NCI-H1436 (cell line): ENCODE measurements around the gene CETP.
"Not testable (repeated sequence)": the region's sequence is repeated elsewhere in the genome, so short reads cannot be mapped to it uniquely, and the experiment has no call there.

Experiments used
- DNase-seq: peaks from one replicate; lab custom pipeline; 2025; lab: John Stamatoyannopoulos, UW

CETP gene

GRCh38 chr16:56980792-56981724 is 19.3 kb downstream of the CETP start:
- DNase-seq: peak; percentile 59

GRCh38 chr16:56981729-56982271 is 20.1 kb downstream of the CETP start:
- DNase-seq: no peak

GRCh38 chr16:56982695-56983094 is 20.9 kb downstream of the CETP start:
- no peak for DNase-seq

- DNase-seq: no peak
Observed at GRCh38 chr16:56983211-56983751, 21.5 kb downstream of the CETP start.

- DNase-seq: no peak
Observed at GRCh38 chr16:56984639-56985038, 22.9 kb downstream of the CETP start.

GRCh38 chr16:56985288-56985961 is 23.7 kb downstream of the CETP start:
- peak; percentile 37 for DNase-seq

GRCh38 chr16:56985962-56986360 is 24.2 kb downstream of the CETP start:
- no peak for DNase-seq

- peak; percentile 18 for DNase-seq
Observed at GRCh38 chr16:56986361-56986760, 24.6 kb downstream of the CETP start.

GRCh38 chr16:56986908-56987307 is 25.2 kb downstream of the CETP start:
- DNase-seq: not testable (repeated sequence)

- DNase-seq: no peak
Observed at GRCh38 chr16:56987692-56988091, 25.9 kb downstream of the CETP start.

GRCh38 chr16:56988161-56988947 is 26.6 kb downstream of the CETP start:
- no peak for DNase-seq

- DNase-seq: peak; percentile 80
Observed at GRCh38 chr16:56988948-56989945, 27.5 kb downstream of the CETP start, which contains the start of gene NLRC5. NLRC5 (plus strand) TSS chr16:56989557; CDS start chr16:57020713, 31,156 bp downstream.

- no peak for DNase-seq
Observed at GRCh38 chr16:56989988-56990387, 28.2 kb downstream of the CETP start.

- DNase-seq: no peak
Observed at GRCh38 chr16:56990407-56991286, 28.9 kb downstream of the CETP start.

GRCh38 chr16:56992431-56992830 is 30.7 kb downstream of the CETP start:
- not testable (repeated sequence) for DNase-seq

GRCh38 chr16:56993204-56993603 is 31.5 kb downstream of the CETP start:
- DNase-seq: no peak

- DNase-seq: no peak
Observed at GRCh38 chr16:56994311-56994710, 32.6 kb downstream of the CETP start.

- DNase-seq: no peak
Observed at GRCh38 chr16:56995136-56995805, 33.5 kb downstream of the CETP start.

GRCh38 chr16:56997264-56997663 is 35.5 kb downstream of the CETP start:
- DNase-seq: no peak
